Measurements from ENCODE around the gene MAGEE2. TPM values are rescaled to one million over a fixed set of nuclear protein-coding genes. Genes with fewer than 3 reads are reported as not detected.
"Not testable (repeated sequence)": the region's sequence is repeated elsewhere in the genome, so short reads cannot be mapped to it uniquely, and the experiment has no call there.

Gene MAGEE2
- not detected in 2 replicates for total RNA-seq

- no peak within 1 kb of the TSS for H3K27ac Mint-ChIP-seq
- H3K4me3 Mint-ChIP-seq (ENCODE audit: low read depth) = peak within 1 kb of the TSS; percentile 68
- H3K36me3 Mint-ChIP-seq (ENCODE audit: low read depth) = no peaks in the 10 kb centered on the region
- H3K27me3 Mint-ChIP-seq (ENCODE audit: low read depth) = no peaks in the 10 kb centered on the region
- no peak for DNase-seq (ENCODE audit: low spot score)
- intact Hi-C loops (cut with micrococcal nuclease) = no loop called here
- no peaks in the 10 kb centered on the region for H3K9me3 Mint-ChIP-seq
- no peaks in the 10 kb centered on the region for H3K4me1 Mint-ChIP-seq (ENCODE audit: low read depth)
Observed at GRCh38 chrX:75784680-75785491, at the start of gene MAGEE2. MAGEE2 (minus strand) TSS chrX:75785254; CDS start chrX:75785051, 203 bp downstream.

- no peaks in the 10 kb centered on the region for H3K4me1 Mint-ChIP-seq (ENCODE audit: low read depth)
- intact Hi-C loops (cut with micrococcal nuclease) = no loop called here
- H3K36me3 Mint-ChIP-seq (ENCODE audit: low read depth) = no peaks in the 10 kb centered on the region
- no peak overlapping the region for H3K4me3 Mint-ChIP-seq (ENCODE audit: low read depth)
- no peaks in the 10 kb centered on the region for H3K27me3 Mint-ChIP-seq (ENCODE audit: low read depth)
- DNase-seq (ENCODE audit: low spot score) = no peak
- no peaks in the 10 kb centered on the region for H3K9me3 Mint-ChIP-seq
- no peak overlapping the region for H3K27ac Mint-ChIP-seq
Observed at GRCh38 chrX:75786290-75786689, 1.2 kb upstream of the MAGEE2 start.

- no peak for DNase-seq (ENCODE audit: low spot score)
- no peaks in the 10 kb centered on the region for H3K4me1 Mint-ChIP-seq (ENCODE audit: low read depth)
- no peaks in the 10 kb centered on the region for H3K9me3 Mint-ChIP-seq
- no peak overlapping the region for H3K4me3 Mint-ChIP-seq (ENCODE audit: low read depth)
- H3K27ac Mint-ChIP-seq = no peak overlapping the region
- no peaks in the 10 kb centered on the region for H3K27me3 Mint-ChIP-seq (ENCODE audit: low read depth)
- no peaks in the 10 kb centered on the region for H3K36me3 Mint-ChIP-seq (ENCODE audit: low read depth)
- intact Hi-C loops (cut with micrococcal nuclease) = no loop called here
Observed at GRCh38 chrX:75781611-75782010, 3.4 kb downstream of the MAGEE2 start.

GRCh38 chrX:75768063-75768462, 17.0 kb downstream of the MAGEE2 start:
- H3K9me3 Mint-ChIP-seq; H3K4me1 Mint-ChIP-seq (ENCODE audit: low read depth); H3K27ac Mint-ChIP-seq; H3K36me3 Mint-ChIP-seq (ENCODE audit: low read depth); H3K4me3 Mint-ChIP-seq (ENCODE audit: low read depth); H3K27me3 Mint-ChIP-seq (ENCODE audit: low read depth); intact Hi-C loops (cut with micrococcal nuclease); DNase-seq (ENCODE audit: low spot score): not testable (repeated sequence)

GRCh38 chrX:75748431-75748830, 36.6 kb downstream of the MAGEE2 start:
- intact Hi-C loops (cut with micrococcal nuclease) = loop anchor here (5.0 kb wide), 1 partner anchor 1171 kb away; no protein-coding TSS in a partner anchor
- DNase-seq (ENCODE audit: low spot score) = no peak
- H3K36me3 Mint-ChIP-seq (ENCODE audit: low read depth) = no peaks in the 10 kb centered on the region
- H3K9me3 Mint-ChIP-seq = no peaks in the 10 kb centered on the region
- no peak overlapping the region for H3K27ac Mint-ChIP-seq
- no peaks in the 10 kb centered on the region for H3K27me3 Mint-ChIP-seq (ENCODE audit: low read depth)
- peaks cover 1% of the 10 kb centered on the region for H3K4me1 Mint-ChIP-seq (ENCODE audit: low read depth)
- no peak overlapping the region for H3K4me3 Mint-ChIP-seq (ENCODE audit: low read depth)

- Mint-ChIP-seq H3K4me3 (ENCODE audit: low read depth) (peak overlapping the region; percentile 65), H3K4me1 (ENCODE audit: low read depth) (peaks cover 1% of the 10 kb centered on the region)
Observed at GRCh38 chrX:75746891-75747639, 38.0 kb downstream of the MAGEE2 start.

More at GRCh38 chrX:75746891-75747639, 38.0 kb downstream of the MAGEE2 start:
- Mint-ChIP-seq H3K36me3 (ENCODE audit: low read depth) (no peaks in the 10 kb centered on the region), H3K9me3 (peaks cover 3% of the 10 kb centered on the region), H3K27ac (no peak overlapping the region), H3K27me3 (ENCODE audit: low read depth) (no peaks in the 10 kb centered on the region)
- intact Hi-C loops (cut with micrococcal nuclease) = loop anchor here (5.0 kb wide), 1 partner anchor 1170 kb away; no protein-coding TSS in a partner anchor
- peak; percentile 8 for DNase-seq (ENCODE audit: low spot score)
